GM19324 (cell line): ENCODE measurements around the gene SSH2.

Source experiments
- ATAC-seq: cut with Tn5 transposase; IDR thresholded peaks from one replicate; pipeline ENCODE4 v1.9.1; 2021; ENCODE audit warnings: mild to moderate bottlenecking, moderate library complexity; ENCODE audit not compliant: unreplicated experiment, low FRiP score

The SSH2 gene

DNA sequence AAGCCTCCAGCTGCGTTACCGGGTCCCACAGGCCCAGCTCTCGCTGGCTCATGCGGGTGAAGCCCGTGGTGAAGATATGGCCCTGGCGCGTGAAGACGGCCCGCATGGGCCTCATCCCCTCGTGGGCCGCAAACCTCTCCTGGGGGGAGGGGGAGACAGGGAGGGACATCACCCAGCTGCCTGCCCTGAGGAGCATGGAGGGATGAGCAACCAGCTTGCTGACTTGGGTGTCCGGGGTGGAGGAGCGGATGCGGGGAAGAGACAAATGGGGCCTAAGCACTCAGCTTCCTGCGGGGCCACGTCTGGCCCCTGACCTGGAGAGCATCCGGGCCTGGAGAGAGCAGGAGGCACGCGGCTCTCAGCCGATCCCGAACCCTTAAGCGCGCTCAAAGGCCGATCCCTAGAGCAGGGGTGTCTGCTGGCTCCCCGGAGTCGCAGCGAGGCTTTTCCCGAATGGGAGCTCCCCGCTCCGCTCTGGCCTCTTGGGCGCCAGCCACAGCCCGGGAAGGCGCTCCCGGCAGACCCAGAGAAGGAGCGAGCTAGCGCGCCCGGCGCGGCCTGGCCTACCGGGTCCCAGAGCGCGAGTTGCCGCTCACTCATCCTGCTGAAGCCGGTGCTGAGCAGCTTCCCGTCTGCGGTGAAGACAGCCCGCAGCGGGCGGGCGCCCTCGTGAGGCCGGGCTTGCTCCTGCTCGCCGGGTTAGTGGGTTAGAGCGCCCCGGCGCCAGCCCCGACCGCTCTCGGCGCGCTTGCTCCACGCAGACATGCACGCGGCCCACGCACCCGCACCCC lies 312.4 kb downstream of the SSH2 start:
- no peak for ATAC-seq

DNA sequence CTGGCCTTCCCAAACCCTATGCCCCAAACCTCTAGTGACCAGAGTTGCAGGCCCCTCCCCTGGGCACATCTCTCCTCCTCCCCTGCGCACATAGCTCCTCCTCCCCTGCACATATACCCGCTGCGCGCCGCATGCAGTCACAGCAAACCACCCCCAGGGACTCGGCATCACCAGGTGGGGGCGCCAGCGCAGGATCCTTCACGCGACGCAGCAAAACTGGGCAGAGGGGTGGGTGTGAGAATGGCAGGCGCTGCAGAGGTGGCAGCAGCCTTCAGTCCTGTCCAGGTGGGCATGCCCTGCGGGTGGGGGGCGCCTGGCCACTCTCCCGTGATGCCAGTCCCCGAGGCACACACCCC lies 312.9 kb downstream of the SSH2 start:
- no peak for ATAC-seq

- no peak for ATAC-seq
Measured at GRCh38 chr17:29616300-29617048, 313.6 kb downstream of the SSH2 start.

DNA sequence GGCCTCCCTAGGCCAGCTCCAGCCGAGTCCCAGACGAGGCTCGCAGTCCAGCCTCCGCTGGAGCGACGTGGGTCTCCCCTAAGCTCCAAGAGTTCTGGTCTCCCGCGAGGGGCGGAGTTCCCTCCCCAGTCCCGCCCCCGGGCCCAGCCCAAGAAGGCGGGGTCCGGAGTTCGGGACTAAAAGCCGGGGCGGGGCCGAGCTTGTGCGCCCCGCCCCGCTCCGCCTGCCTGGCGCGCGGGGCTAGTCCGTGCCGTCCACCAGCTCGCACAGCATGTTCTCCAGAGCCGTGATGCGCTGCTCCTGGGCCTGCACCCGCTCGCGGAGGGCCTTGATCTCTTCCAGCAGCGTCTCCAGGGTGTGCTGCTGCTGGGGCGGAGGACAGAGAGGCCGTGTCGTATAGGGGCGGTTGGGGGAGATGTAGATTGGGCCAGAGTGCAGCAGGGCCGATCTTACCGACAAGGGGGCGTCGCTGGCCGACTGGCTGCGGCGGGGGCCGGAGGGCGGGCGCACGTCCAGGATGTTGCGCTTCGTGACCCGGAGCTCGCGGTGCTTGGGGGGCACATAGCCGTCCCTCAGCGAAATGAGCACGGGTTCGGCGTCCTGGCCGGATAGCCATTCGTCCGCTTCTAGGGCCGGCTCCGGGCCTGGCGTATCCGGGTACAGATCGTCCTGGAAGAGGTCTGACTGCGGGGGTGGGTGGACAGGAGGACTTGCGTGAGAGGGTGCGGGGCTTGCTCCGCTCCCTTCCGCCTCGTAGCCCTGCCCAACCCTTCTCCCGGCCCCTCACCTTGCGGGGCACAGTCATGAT lies 314.3 kb downstream of the SSH2 start:
- ATAC-seq, result peak; percentile 73

DNA sequence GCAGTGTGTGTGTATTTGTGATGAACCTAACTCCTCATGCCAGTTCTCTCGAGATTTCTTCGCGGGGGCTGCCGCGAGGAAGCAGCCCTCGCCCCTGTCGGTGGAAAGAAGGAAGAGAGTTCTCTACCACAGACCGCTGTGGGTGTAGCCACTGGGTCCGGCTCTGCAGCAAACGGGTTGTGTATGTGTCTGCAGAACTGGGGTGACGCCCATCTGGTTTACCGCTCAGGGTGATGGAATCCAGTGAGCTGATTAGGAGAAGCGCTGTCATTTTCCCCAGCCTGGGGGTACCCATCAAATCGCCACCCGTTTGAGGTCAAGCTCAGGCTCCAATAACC lies 315.0 kb downstream of the SSH2 start:
- no peak for ATAC-seq

- no peak for ATAC-seq
Measured at GRCh38 chr17:29614349-29615047, 315.5 kb downstream of the SSH2 start.

DNA sequence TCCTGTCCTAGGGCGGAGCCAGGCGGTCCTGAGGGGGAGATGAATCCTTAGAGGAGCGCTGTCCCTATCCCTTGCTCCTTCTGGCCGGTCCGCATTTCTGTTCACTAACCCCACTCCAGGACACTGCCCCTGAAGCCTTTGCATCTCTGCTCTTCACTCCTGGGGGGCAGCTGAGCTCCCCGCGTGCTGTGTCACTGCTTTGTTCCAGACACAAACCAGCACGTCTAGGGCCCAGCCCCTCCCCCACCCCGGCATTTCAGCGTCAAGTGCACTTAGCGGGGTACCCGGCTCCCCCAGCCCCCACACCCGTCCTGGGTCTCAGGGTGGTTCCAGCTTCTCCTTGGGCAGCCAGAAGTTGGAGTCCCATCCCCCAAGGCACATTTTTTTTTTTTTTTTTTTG lies 316.2 kb downstream of the SSH2 start:
- no peak for ATAC-seq

GRCh38 chr17:29613352-29613837 lies 316.6 kb downstream of the SSH2 start:
- no peak for ATAC-seq

- no peak for ATAC-seq
Measured at GRCh38 chr17:29612404-29613280, 317.4 kb downstream of the SSH2 start.

DNA sequence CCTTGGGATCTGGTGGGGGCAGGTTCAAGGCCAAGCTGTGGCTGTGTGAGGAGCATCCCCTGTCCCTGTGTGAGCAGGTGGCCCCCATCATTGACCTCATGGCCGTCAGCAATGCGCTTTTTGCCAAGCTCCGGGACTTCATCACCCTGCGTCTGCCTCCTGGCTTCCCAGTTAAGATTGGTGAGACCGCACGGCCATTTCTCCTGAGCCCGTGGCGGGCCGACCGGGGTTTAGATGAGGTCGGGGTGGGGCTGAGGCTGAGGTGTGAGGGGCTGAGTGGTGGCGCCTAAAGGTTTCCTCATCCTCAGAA lies 318.0 kb downstream of the SSH2 start:
- ATAC-seq, result no peak

GRCh38 chr17:29611351-29612093 lies 318.5 kb downstream of the SSH2 start:
- ATAC-seq, result no peak

DNA sequence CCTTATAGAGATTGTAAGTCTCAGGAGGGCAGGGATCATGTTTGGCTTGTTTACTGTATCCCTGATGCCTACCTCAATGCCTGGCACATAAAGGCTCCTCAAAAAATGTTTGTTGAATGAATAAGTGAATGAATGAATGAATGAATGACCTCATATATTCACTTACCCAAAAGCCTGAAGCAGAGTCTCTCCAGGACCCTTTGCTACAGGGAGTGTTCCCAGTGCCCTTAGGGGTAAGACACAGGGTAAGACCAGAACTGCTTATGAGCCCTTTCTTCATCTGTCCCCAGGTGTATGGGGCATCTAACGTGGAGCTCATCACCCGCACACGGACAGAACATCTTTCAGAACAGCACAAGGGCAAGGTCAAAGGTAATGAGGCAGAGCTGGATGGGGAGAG lies 319.6 kb downstream of the SSH2 start:
- ATAC-seq, result no peak

DNA sequence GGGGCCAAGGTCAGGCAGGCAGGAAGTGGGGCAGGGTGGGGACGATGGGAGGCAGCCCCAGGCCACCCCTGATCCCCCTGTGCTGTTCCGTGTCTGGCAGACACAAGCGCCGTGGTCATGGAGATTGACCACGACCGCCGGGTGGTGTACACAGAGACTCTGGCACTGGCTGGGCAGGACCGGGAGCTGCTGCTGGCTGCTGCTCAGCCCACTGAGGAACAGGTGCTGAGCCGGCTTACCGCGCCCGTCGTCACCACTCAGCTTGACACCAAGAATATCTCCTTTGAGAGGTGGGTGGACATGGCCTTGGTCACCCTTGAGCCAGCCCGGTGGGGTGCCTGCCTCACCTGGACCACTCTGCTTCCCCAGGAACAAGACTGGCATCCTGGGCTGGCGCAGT lies 321.0 kb downstream of the SSH2 start:
- ATAC-seq, result no peak

DNA sequence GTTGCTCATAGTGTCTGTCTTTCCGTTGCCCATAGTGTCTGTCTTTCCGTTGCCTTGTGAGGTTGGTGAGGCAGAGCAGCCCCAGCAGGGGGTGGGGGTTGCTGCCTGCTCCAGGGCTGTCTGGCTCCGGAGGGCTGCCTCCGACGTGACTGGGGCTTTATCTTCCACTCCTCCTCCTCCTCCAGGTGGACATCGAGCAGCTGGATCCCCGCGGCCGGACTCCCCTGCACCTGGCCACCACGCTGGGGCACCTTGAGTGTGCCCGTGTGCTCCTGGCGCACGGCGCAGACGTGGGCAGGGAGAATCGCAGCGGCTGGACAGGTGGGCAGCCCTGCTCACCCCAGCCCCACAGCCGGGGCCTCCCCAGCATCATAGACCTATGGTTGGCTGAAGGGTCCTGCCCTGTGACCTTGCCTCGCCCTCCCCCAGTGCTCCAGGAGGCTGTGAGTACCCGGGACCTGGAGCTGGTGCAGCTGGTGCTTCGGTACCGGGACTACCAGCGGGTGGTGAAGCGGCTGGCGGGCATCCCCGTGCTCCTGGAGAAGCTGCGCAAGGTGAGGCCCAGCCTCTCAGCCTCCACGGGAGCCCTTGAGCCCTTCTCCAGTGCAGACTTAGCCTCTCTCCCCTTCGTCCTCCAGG lies 322.4 kb downstream of the SSH2 start:
- ATAC-seq, result no peak

- no peak for ATAC-seq
Measured at GRCh38 chr17:29603109-29603674, 326.8 kb downstream of the SSH2 start.

- ATAC-seq, result no peak
Measured at GRCh38 chr17:29597361-29598172, 332.5 kb downstream of the SSH2 start.

DNA sequence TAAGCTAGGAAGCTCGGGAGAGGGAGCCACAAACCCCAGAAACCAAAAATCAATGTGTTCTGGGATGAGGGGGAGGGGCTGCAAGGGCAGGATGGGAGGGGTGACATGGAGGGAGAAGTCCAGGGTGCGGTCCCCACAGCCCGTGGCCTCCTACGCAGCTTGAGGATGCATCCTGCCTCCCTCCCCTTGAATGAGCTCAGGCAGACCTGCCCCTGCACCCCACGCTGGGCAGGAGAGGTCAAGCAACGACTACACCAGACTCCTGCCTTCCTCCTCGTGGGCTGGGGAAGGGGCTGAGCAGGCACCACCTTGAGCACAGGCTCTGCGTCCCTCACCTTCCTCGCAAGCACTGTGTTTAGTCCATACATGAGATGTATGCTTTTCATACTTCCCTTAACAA lies 333.2 kb downstream of the SSH2 start:
- no peak for ATAC-seq
